ENCODE data around the gene TMED4.

TMED4 gene

DNA sequence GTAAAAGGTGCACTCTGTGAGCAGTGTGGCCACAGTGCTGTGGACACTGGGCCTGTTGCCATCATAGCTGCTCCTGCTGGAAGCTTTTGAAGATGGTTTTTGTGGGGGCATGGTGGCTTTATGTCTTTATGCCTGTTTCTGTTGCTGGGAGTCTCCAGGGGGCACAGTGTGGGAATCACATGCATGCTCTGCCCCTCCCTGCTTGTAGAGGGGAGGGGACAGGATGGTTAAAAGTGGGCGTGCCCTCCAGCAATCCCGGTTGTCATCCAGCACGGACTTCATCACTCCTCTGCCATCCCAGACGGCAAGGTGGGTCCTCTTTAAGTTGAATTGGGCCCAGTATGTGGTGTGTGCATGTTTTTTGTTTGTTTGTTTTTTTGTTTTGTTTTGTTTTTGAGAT lies 44.6 kb upstream of the TMED4 start:
- DNase-seq (ENCODE audit: low spot score) (no peak), ATAC-seq (ENCODE audit: low read depth) (no peak)
- H3K36me3 ChIP-seq (ENCODE audit: low read depth): peaks cover 65% of the 10 kb centered on the region
- no peaks in the 10 kb centered on the region for H3K27me3 ChIP-seq (ENCODE audit: insufficient read depth, poor library complexity, severe bottlenecking)
- TF ChIP-seq, protein P1, sequence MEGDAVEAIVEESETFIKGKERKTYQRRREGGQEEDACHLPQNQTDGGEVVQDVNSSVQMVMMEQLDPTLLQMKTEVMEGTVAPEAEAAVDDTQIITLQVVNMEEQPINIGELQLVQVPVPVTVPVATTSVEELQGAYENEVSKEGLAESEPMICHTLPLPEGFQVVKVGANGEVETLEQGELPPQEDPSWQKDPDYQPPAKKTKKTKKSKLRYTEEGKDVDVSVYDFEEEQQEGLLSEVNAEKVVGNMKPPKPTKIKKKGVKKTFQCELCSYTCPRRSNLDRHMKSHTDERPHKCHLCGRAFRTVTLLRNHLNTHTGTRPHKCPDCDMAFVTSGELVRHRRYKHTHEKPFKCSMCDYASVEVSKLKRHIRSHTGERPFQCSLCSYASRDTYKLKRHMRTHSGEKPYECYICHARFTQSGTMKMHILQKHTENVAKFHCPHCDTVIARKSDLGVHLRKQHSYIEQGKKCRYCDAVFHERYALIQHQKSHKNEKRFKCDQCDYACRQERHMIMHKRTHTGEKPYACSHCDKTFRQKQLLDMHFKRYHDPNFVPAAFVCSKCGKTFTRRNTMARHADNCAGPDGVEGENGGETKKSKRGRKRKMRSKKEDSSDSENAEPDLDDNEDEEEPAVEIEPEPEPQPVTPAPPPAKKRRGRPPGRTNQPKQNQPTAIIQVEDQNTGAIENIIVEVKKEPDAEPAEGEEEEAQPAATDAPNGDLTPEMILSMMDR (IDR thresholded peaks at IDR 0.05; ENCODE audit: poor library complexity, severe bottlenecking): no peak
- H3K4me1 ChIP-seq (ENCODE audit: insufficient read depth, poor library complexity, severe bottlenecking): peaks cover 7% of the 10 kb centered on the region
- no peak overlapping the region for H3K27ac ChIP-seq (ENCODE audit: poor library complexity, severe bottlenecking)
- H3K4me3 ChIP-seq (ENCODE audit: severe bottlenecking): no peak overlapping the region
- no peaks in the 10 kb centered on the region for H3K9me3 ChIP-seq (ENCODE audit: severe bottlenecking)

DNA sequence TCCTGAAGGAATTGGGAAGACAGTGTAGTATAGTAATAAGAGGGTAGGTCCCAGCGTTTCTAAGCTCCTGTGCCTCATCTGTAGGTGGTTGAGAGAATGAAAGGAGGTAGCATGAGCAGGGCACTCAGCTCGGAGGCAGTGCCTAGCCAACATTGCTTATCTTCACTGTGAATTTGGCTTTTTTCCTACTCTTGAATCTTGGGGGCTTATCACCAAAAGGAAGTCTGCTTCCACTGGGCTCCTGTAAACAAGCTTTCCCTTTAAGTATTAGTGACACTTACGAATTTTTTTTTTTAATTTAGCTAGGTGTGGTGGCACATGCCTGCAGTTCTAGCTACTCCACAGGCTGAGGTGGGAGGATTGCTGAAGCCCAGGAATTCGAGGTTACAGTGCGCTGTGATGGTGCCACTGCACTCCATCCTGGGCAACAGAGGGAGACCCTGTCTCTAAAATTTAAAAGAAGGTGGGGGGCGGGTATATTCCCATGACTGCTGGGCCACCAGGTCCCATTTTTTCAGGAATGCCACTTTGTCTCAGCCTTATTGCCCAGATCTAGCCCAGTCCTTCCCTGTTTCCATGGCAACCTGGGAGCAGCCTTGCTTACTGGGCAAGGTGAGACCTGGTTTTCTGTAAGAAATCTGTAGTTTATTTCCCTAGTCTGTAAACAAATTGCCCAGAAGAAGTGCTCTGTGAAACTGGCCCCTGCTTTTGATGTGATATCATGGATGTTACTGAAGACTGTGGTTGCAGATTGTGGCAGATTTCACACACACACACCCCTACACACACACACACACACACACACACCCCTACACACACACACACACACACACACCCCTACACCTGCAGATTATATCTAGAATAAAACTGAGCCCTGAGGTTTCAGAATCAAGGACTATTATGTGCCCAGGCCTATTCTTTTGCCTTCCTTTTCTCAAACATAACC lies 43.8 kb upstream of the TMED4 start:
- H3K36me3 ChIP-seq (ENCODE audit: low read depth): peaks cover 63% of the 10 kb centered on the region
- H3K27ac ChIP-seq (ENCODE audit: poor library complexity, severe bottlenecking): no peak overlapping the region
- ATAC-seq (ENCODE audit: low read depth) (no peak), DNase-seq (ENCODE audit: low spot score) (no peak)
- no peak overlapping the region for H3K4me3 ChIP-seq (ENCODE audit: severe bottlenecking)
- no peaks in the 10 kb centered on the region for H3K9me3 ChIP-seq (ENCODE audit: severe bottlenecking)
- no peaks in the 10 kb centered on the region for H3K27me3 ChIP-seq (ENCODE audit: insufficient read depth, poor library complexity, severe bottlenecking)
- peaks cover 15% of the 10 kb centered on the region for H3K4me1 ChIP-seq (ENCODE audit: insufficient read depth, poor library complexity, severe bottlenecking)
- TF ChIP-seq, protein P1 (IDR thresholded peaks at IDR 0.05; ENCODE audit: poor library complexity, severe bottlenecking): no peak

DNA sequence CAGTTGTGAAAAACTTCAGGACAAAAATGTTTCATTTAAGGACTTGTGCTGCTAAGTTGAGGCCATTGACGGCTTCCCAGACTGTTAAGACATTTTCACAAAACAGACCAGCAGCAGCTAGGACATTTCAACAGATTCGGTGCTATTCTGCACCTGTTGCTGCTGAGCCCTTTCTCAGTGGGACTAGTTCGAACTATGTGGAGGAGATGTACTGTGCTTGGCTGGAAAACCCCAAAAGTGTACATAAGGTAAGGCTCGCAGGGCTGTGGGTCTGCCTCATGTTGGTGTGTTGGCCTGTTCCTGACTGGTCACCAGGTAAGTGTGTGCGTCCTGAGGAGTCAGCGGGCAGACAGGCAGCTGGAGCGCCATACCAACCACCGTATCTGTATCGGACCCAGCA lies 42.3 kb upstream of the TMED4 start:
- ATAC-seq (ENCODE audit: low read depth) (no peak), DNase-seq (ENCODE audit: low spot score) (no peak)
- Histone ChIP-seq H3K4me1 (ENCODE audit: insufficient read depth, poor library complexity, severe bottlenecking) (peaks cover 15% of the 10 kb centered on the region), H3K36me3 (ENCODE audit: low read depth) (peaks cover 61% of the 10 kb centered on the region), H3K27ac (ENCODE audit: poor library complexity, severe bottlenecking) (no peak overlapping the region), H3K27me3 (ENCODE audit: insufficient read depth, poor library complexity, severe bottlenecking) (no peaks in the 10 kb centered on the region), H3K4me3 (ENCODE audit: severe bottlenecking) (no peak overlapping the region), H3K9me3 (ENCODE audit: severe bottlenecking) (no peaks in the 10 kb centered on the region)
- TF ChIP-seq, protein P1 (IDR thresholded peaks at IDR 0.05; ENCODE audit: poor library complexity, severe bottlenecking): no peak

DNA sequence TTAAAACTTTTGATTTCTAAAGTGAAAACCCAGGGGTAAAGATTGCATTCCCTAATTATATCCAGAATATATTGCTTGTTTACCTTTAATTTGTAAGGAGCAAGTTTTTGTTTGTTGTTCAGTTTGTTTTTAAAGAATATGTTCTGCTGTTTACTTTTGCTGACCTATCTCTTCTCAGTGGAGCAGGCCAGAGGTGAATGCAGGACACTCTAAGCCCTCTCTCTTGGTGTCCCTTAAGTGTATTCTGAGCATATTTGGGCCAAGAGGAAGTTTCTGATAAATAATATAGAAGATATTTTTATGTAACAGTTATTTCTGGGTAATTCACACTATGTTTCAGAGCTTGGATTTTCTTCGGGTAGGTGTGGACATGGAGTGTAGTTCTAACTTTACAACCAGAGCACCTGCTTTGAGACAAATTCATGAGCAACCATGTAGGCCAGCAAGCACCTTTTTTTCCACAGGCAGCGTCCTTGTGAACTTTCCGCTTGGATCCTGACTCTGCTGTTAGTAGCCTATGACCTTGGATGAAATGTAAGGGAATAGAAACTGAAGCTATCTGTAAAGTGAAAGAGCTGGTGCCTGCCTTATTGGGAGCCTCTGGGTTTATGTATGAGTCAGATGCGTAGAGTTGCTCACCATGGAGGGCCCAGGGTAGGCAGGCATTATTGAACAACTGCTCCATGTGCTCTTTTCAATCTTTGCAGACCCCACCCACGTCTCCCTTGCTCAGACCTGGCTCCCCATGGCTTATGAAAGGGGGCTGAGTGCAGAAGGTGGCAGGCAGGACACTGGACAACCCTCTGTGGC lies 40.5 kb upstream of the TMED4 start:
- Histone ChIP-seq H3K27ac (ENCODE audit: poor library complexity, severe bottlenecking) (peak overlapping the region; percentile 1), H3K9me3 (ENCODE audit: severe bottlenecking) (no peaks in the 10 kb centered on the region), H3K4me3 (ENCODE audit: severe bottlenecking) (no peak overlapping the region), H3K4me1 (ENCODE audit: insufficient read depth, poor library complexity, severe bottlenecking) (peaks cover 31% of the 10 kb centered on the region), H3K27me3 (ENCODE audit: insufficient read depth, poor library complexity, severe bottlenecking) (no peaks in the 10 kb centered on the region), H3K36me3 (ENCODE audit: low read depth) (peaks cover 51% of the 10 kb centered on the region)
- 0 out of 3 replicates have a peak, but pooled peaks have one; percentile 28 for ATAC-seq (ENCODE audit: low read depth)
- TF ChIP-seq, protein P1 (IDR thresholded peaks at IDR 0.05; ENCODE audit: poor library complexity, severe bottlenecking): no peak
- no peak for DNase-seq (ENCODE audit: low spot score)

Data from RWPE2 (cell line).